GM18507 (cell line): ENCODE data around the gene FGFR2.
A peak's percentile ranks its signal among the peaks of the same experiment; 100 is the strongest.

Experiments used
- DNase-seq: peaks from one replicate; pipeline ENCODE4 v3.0.0; 2011; ENCODE audit warnings: low read depth; ENCODE audit not compliant: insufficient read length; ENCODE audit errors: extremely low spot score
- FAIRE-seq: peaks from 2 replicates; lab custom pipeline; 2011; peaks lifted over from hg19 to GRCh38; lab: Jason Lieb, UNC

Gene FGFR2

GRCh38 chr10:121466424-121466823 lies 131.8 kb downstream of the FGFR2 start:
- no peak for FAIRE-seq
- no peak for DNase-seq

GRCh38 chr10:121465215-121465614 lies 133.0 kb downstream of the FGFR2 start:
- DNase-seq = no peak
- no peak for FAIRE-seq

DNA sequence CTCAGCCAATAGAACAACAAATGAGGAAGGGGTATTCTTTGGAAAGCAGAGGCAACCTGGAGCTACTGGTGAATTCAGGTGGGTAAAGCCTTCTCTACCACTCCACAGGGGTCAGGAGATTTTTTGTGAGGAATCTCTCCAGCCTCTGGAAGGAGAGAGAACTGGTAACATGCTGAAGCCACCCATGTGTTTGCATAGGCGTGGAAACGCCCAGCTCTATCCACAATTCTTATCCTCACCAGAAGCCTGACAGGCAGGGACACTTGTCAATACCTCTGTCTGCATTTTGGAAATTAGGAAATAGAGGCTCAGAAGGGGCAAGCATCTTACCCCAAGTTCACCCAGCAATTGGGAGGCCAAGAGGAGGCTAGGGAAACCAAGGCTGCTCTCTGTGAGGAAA lies 133.7 kb downstream of the FGFR2 start:
- DNase-seq = no peak
- FAIRE-seq = no peak

DNA sequence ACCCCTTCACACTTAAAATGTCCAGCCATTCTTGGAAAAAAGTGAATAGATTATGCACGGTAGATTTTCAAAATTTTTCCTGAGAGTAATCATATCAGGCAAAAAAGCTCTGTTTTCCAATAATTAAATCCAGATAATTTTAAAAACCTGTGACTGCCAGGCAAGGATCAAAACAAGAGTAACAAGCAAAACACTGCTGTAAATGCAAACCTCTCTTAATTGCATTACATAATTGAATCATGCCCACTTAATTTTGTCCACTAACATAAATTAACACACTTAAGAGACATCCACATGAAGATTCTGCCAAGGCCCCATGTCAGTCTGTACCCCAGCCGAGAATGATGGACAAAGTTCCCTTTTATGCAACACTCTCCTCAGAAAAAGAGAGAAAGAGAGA lies 135.3 kb downstream of the FGFR2 start:
- FAIRE-seq (no peak), DNase-seq (no peak)

GRCh38 chr10:121462281-121462680 lies 136.0 kb downstream of the FGFR2 start:
- DNase-seq (no peak), FAIRE-seq (no peak)

GRCh38 chr10:121461307-121461706 lies 136.9 kb downstream of the FGFR2 start:
- DNase-seq = no peak
- FAIRE-seq = no peak

- no peak for DNase-seq
- no peak for FAIRE-seq
Observed at GRCh38 chr10:121460733-121461132, 137.5 kb downstream of the FGFR2 start.

DNA sequence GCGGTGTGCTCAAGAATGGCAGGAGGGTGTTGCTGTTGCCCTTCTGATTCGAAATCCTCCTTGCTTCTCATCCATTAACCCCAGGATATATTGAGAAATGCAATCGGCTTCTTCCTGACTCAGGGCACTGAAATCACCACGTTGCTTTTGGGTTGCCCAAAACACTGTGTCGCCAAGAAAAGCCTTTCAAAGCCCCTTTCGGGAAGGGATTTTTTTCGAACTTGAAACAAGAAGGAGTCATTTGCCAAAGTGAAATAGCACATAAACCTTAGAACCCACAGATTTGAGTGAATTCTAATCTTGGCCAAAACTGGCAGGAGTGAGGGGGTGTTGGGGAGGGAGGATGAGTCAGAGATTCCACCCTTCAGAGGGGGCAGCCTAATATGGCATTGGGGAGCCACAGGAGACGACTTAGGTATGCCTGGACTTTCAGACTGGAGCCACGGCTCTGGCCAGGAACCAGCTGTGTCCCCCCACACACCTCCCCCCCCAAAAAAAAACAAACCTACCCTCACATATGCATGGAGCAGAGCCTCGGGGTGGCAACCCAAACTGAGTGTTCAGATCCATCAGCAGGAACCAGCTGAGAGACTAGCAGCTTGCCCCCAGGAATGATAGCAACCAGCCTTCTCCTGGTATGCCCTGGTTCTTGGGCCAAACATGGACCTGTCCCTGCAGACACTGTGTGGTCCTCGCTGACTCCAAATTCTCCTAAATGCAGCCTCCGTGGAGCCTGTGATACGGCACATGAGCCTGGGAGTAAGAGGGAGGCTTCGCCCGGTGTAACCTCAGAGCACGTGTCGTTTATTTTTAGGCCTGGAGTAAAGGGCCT lies 138.4 kb downstream of the FGFR2 start:
- FAIRE-seq = no peak
- DNase-seq = no peak

GRCh38 chr10:121459279-121459621 lies 139.0 kb downstream of the FGFR2 start:
- FAIRE-seq (no peak), DNase-seq (no peak)

GRCh38 chr10:121457729-121458128 lies 140.5 kb downstream of the FGFR2 start:
- FAIRE-seq (no peak), DNase-seq (no peak)

DNA sequence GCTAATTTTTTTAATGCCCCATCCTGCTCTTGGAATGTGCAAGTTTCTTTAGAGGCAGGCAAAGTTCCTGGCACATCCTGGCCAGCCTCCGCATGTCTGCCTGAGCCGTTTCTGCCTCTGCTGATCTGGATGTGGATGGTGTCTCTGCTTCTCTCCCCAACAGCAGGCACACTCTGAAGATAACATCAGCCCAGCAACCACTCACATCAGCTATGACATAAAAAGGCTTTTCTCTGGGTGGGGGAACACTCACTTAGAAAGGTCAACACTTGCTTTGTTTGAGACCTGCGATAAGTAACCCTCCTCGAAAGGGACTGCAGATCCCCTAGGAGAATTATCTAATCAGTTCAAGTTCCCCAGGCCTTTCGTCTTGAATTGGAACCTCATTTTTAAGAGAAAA lies 142.9 kb downstream of the FGFR2 start:
- no peak for DNase-seq
- no peak for FAIRE-seq

DNA sequence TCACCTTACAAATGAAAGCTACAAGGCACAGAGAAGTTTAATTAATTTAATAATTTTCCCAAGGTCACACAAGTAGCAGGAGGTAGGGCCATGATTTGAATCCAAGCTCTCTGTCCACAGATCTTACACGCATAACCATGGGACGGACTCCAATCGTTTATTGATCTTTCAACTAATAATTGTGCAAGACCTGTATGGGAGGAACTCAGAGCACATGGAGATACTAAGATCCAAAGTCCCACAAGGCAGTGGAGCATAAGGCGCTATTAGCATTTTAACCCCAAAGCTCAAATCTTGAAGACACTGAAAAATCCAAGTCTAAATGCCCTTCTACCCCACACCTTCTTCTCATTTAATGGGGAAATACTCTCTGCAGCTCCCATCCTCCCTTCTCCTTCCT lies 143.5 kb downstream of the FGFR2 start:
- no peak for FAIRE-seq
- no peak for DNase-seq

- no peak for DNase-seq
- no peak for FAIRE-seq
Observed at GRCh38 chr10:121453160-121453559, 145.1 kb downstream of the FGFR2 start.

DNA sequence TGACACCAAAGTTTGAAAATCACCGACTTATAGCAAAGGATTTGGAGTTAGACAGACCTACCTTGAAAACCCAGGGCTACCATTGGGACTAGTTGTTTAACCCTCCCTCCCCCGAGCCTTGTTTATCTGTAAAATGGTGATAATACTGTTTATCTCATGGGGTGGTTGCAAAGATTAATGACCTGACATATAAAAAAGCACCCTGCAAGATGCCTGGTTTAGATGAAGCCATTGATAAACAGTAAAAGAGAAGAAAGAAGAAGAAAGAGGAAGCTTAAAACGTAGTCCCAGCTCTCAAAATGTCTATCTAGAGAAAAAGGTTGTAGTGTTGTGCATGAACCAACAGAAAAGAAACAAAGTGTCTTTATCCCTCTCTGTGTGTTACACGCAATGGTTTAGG lies 145.7 kb downstream of the FGFR2 start:
- FAIRE-seq = no peak
- DNase-seq = no peak

DNA sequence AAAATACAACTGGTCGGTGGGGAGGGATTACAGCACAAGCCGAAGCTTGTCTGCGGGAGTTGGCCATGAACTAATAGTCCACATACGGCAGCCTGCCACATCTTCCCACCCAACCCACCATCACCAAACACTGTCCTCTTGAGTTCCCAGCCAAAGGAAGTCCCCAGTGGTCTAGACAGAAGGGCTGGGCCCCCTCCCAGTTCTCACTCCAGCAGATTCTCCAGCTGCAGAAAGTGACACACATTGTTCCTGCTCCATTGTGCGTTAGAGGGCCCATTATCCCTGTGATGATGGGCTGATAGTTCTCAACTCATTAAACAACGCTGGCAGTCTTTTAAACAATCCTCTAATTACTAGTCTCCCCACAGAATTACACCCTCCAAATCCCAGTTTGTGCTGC lies 148.0 kb downstream of the FGFR2 start:
- FAIRE-seq (no peak), DNase-seq (no peak)

DNA sequence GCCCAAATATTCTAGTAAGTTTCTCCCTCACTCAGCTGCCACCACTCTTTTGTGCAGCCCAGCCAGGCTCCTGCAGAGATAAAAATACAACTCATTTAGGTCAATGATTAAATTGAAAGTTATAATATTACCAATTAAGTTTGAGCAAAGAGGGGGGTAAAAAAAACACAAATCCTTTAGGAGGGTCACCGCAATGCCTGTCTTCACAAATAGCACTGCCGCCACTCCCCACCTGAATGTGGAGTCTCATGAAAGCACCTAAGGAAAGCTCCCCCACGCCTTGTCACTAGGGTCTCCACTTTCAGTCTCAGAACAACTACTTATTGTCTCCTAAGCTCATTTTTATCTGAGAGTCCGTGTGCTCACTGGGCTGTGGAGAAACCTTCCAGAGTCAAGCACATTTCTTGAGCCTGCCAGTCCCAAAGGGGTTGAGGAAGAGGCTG lies 148.7 kb downstream of the FGFR2 start:
- DNase-seq (no peak), FAIRE-seq (no peak)

- FAIRE-seq (peak; percentile 94), DNase-seq (no peak)
Observed at GRCh38 chr10:121448766-121449421, 149.3 kb downstream of the FGFR2 start.

DNA sequence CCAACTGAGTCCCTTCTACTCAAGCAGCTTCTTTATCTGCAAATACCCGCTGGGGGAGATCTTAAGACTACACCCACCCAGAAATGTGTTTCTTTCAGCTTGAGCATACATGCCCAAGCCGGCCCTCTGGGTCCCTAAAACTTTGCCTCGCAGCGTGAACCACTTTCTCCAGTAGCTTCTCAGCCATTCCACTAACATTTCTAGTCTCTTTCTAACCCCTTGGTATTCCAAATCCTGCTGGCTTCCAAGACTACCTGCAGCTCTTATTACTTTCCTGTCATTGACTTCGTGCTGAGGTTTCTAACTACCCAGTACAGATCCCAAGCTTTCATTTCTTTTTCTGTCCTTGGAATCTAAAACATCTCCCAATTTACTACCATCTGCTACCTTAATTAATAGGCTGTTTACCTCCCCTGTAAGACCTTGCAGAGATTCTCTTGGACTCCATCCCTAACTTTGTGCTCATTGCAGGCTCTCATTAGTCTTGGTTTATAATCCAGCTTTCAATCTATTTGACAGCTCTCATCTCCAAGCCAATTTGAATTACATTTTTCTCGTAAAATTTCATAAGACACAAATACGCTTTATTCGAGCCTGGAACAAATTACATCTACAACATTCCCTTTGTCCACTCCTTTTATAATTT lies 153.6 kb downstream of the FGFR2 start:
- FAIRE-seq (no peak), DNase-seq (no peak)

DNA sequence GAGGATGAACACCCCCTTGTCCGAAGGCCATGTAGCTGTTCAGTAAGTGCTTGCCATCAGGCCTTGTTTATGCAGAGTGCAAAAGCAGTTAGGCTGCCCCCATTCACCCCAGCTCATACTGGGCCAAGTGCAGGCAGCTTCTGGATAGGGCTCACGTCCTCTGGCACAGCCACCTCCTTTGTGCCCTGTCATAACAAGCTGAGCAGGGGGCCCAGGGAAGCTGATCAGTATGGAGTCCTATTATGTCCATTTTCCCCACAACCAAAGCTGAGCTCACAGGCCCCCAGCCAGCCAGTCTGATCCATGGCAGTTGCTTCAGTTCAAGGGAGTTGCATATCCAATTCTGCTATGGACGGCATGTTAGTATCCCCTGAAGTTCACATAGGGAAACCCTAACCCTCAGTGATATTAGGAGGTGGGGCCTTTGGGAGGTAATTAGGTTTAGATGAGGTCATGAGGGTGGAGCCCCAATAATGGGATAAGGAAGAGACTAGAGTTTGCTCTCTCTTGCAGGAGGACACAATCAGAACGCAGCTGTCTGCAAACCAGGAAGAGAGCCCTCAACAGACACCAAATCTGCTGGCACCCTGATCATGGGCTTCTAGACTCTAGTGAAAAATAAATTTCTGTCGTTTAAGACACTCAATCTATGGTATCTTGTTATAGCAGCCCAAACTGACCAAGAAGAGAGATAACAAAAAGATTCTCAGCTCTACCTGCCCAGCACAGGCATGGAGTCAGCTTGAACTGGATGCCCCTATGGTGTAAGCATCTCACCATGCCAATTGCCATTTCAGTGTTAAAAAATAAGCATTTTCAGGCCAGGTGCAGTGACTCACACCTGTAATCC lies 155.9 kb downstream of the FGFR2 start:
- no peak for FAIRE-seq
- no peak for DNase-seq

- no peak for FAIRE-seq
- no peak for DNase-seq
Observed at GRCh38 chr10:121440461-121440860, 157.8 kb downstream of the FGFR2 start.
